Superior temporal gyrus (tissue), 1 donor: ENCODE results near the gene REXO1.
A peak's percentile ranks its signal among the peaks of the same experiment; 100 is the strongest.

ENCODE experiments used
- DNase-seq: peaks from one replicate; pipeline ENCODE4 v3.0.0-alpha.2; 2016; ENCODE audit errors: extremely low spot score

REXO1 gene

DNA sequence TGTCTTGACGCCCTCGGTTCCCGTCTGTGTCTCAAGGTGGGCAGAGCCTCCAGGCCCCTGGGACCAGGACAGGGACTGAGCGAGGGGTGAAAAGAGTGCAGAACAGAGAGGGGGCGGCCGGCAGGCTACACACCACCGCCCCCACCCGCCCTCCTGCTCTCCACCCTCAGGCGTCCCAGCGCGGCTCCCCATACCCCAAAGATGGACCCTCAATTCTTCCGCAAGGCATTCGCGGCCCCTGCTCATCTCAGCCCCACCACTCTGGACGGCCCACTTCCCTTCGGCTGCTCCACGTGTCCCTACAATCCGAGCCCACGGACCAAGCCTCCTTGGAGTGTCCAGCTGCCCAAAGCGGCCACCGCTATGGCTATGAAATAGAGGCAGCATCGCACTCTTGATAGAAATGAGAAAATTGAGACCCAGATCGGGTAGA, 13.3 kb upstream of the REXO1 start:
- DNase-seq, result no peak

DNA sequence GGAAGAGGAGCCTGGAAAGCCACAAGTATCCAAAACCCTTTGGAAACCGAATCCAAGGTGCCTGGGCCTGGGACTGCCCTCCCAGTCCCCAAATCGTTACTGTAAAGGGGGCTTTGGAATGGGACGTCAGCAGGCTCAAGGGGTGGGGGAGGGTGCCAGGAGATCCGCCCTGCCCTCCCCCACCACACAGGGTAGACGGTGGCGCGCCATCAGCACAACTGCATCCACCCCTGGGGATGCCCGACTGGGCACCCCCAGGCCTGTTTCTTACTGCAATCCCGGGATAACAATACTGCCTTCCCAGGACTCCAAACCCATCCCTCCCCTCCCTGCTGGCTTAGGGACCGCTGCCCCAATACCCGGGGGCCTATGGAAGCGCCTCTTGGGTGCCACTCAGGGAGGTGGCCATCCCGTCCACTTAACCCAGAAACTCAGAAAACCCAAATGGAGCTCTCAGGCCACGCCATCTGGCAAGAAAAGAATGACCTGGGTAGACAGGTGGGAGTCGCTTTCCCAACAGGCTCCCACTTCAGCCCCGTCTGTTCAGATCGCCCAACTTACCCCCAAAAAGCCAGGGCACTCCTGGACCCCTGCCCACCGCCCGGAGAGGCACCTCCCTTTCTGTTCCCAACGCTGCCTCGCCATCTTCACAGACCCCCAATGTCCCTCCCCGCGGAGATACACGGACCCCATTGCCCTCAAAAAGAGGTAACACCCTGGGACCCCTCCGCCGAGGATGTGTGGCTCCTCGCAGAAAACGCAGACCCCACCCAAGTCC, 12.7 kb upstream of the REXO1 start:
- DNase-seq, result no peak

DNA sequence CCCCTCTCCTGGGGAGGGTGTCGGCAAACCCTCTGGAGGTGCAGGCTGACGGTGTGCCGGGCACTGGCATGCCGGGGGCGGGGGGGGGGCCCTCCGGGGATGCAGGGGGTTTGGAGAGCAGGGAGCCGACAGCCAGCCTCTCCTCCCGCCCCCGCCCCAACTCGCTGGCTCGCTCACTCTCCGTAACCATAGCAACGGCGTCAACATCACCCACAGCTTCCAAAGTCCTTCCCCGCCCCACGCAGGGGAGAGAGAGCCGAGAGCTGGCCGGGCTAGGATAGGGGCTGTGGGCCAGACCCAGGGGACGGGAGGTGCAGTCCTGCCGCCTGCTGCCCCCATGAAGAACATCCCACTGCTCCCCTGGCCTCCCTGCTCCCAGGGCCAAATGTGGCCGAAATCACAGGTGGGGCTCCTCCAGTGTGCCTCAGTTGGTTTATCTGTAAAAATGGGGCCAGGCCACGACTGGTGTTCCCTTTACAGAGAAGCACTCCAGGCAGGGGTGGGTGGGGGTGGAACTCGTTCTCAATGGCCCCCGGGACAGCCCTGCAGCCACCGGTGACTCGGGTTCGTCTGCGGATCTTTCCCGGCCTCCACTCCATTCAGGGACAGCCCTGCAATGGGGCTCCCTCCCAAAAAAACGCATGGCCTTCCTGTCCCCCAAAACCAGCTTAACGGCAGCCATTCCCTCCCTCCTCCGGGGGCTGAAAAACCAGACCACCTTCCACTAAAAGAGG, 11.9 kb upstream of the REXO1 start:
- peak; percentile 55 for DNase-seq

DNA sequence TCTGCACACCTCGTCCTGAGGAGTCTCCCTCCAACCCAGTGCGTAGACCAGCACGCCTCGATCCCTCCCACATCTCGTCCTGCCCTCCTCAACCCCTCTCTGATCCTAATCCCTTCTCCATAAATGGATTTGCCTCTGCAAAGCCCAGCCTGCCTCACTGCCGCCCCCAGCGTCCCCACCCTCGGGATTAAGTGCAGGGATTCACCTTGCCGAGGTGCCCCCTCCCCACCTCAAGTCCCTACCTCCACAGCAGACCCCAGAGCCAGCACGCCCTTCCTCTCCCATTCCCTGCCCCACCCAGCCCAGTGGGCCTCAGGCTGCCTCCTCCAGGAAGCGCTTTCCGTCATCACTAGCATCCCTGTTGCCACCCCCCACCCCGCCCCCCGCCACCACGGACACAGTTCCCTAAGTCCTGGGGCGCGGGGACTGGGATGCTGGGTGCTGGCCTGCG, 11.1 kb upstream of the REXO1 start:
- DNase-seq, result no peak

DNA sequence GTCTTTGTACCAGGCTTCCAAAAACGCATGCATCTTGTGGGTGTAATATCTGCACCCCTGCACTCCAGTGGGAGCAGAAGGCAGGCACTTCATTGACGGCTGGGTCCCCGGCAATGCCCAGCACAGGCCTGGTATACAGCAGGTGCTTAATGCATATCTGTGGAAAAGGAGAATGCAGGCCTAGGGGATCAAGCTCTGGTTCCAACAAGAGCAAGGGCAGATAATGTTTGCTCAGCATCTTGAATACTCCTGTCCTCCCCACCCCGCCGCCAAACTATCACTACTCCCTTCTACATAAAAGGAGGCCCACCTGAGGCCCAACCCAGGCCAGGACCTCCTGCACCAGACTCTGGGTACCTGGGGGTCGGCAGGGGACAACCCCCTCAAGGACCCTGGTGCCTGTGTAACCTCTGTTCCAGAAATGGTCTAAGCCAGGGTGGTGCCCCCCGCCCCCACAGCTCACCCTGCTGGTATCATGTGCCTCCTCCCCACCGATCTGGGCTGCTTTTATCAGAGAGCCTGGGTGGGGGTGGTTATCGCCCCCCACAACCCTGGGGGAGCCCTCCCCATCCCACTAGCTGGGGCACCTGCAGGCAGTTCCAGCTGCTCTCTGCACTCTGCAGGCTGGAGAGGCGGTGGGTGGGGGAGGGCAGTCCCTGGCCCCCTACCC, 10.3 kb upstream of the REXO1 start:
- no peak for DNase-seq

DNA sequence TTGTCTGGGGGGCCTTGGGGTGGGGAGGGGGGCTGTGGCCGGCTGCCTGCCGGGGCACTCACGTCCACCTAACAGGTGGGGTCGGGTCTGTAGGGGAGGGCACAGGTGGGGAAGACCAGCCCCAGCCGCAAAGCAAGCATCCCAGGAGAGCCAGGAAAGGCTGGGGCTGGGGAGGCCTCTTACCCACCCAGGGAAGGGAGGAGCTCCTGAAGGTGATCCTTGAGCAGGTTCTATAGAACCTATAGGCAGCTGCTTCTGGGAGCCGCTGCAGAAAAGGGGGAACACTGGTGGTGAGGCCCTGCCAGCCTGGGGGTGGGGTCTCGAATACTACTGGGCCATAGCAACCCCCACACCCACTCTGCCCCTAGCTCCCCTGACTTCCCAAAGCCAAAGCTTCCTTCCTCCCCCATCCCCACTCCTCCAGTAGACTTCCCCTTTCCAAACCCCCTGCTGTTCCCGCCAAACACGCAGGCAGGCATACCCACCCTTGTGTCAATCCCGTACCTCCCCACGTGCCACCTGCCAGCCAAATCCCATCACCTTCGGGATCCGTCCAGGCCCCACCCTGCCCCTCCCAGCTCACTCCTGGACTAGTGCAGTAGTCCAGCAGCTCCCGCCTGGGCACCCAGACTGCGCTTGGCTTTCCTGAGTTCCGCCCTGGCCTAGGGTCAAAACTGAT, 9.5 kb upstream of the REXO1 start:
- DNase-seq, result no peak

DNA sequence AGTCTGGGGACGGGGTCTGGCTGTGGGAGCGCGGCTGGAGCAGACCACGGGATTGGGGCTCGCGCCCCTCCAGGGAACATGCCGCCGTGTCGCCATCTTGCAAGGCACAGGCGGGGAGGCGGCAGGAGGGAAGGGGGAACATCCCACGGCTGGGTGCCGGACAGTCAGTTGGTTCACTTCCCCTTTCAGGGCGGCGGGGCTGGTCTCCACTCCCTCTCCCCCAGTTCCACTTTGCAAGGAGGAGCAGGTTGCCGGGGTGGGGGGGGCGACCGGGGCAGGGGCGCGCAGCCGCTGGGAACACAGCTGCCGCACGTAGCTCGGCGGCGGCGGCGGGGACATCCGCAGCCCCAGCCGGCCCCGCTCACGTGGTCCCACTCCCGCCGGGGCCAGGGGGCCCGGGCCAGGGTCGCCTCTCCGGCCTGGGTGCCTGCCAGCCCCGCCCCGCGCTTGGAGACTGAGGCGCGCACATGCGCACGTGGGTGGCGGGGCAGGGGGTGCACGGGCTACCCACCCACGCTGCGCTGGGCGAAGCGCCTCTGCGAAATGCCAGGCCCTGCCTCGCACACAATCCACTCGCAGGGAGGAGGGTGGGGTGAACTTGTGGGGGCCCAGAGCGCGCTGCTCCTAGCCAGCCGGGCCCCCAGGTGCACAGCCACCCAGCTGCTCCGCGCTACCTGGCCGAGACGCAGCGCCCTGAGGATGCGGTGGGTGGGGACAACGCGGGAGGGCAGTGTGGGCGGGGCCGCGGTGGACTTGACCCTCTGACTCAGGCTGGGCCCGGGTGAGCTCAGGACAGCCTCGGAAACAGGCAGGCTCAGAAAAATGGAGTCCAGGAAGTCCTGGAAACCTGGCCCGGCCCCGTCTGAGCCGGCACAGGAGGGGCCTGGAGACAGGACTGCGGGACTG, 8.7 kb upstream of the REXO1 start:
- no peak for DNase-seq

DNA sequence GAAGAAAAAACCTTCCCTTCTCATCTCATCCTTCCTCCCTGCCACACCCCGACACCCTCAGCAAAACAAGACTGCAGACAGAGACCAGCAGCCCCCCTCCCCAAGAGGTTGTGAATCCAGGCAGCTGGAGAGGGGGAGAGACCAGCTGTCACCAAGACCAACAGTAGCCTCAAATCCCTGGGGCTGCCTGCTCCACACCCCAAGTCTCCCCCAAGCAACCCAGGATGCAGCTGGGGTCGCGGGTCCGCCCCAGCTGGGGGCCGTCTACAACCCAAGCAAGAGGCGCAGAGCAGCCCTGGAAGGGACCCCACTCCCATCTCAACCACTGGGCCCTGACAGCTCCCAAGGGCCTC, 8.0 kb upstream of the REXO1 start:
- DNase-seq, result no peak

DNA sequence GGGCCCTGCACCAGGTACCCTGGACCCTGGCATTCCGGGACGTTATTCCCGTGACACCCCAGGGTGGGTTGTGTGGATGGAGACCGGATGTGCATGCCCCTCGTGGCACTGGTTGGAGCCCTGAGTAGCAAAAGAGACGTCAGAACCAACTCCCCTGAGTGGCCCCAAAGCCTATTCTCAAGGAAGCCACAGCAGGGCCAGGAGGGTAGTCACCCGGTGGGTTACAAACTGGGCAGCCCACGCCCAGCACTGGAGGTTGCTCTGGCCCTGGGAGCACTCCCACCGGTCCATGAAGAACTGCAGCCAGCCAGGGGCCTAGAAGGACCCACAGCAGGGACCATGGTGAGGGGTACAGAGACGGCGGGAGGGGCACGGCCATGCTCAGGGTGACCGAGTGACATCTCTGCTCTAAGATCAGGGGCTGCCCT, 7.6 kb upstream of the REXO1 start:
- no peak for DNase-seq

DNA sequence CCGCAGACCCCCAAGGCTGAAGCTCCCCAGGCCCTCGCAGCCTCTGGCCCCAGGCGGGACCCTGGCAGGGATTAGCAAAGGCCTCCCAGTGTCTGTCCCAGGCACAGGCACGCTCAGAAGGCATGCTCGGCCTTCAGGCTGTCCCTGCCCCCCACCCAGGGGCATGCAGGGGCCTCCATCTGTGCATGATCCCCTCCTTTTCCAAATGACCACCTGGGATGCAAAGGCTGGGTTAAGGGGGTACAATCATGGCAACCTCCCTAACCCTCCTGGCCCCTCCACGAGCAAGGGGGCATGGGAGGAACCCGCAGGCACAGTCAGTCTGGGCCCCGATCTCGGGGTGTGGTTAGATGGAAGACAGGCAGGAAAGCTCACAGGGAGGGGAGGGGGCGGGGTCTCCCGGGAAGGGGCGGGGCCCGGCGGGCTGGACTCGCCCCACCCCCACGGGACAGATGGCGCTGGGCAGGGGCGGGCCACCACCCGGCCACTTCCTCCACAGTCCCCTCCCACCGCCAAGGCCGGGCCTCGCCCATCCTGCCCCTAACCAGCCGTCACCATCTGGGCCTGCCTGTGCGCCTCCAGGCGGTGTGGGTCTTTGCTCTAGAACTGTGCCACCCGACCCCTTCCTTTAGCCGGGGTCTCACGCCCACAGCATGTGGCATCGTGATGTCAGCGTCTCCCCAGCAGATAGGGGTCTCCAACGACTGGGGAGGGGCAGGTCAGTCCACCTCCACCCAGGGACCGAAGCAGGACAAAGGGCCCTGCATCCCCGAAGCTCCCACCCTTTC, 7.0 kb upstream of the REXO1 start:
- DNase-seq, result no peak

DNA sequence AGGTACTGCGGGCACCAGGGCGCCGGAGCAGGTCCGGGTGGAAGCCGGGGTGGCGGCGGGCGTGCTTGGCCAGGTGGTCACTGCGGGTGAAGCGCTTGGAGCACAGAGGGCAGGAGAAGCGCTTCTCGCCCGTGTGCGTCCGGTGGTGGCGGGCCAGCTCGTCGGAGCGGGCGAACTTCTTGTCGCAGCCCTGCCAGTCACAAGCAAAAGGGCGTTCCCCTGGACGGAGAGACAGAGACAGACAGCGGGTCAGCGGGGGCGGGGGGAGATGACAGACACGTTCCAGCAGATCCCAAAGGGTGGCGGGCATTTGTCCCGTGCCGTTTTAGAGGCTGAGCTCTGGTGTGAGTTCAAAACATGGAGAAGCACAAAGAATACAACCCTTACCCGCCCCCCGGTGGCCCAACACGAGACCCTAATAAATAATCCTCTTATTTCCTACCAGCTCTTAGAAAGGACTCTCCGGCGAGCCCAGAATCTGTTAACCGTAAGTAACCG, 6.3 kb upstream of the REXO1 start:
- no peak for DNase-seq

DNA sequence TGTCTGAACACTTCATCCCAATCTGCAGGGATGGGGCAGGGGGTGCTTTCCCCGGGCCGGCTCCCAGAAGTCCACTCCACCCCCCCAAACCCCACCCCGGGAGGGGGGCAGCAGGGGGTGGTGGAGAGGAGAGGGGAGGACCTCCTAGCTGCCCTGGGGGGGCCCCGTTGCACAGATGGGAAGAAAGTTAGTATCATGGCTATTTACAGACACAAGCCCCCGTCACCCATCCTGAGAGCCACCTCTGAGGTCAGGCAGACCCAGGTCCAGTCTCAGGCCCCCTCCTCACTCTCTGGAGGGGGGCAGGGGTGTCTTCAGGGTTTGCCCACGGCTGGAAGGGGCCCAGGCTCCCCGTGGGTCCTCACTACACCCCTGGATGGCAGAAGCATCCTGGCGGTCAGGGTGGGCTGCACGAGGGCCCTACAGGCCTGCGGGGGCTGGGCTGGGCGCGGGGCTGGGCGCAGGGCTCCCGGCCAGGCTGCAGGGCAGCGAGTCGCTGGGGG, 5.8 kb upstream of the REXO1 start:
- no peak for DNase-seq

DNA sequence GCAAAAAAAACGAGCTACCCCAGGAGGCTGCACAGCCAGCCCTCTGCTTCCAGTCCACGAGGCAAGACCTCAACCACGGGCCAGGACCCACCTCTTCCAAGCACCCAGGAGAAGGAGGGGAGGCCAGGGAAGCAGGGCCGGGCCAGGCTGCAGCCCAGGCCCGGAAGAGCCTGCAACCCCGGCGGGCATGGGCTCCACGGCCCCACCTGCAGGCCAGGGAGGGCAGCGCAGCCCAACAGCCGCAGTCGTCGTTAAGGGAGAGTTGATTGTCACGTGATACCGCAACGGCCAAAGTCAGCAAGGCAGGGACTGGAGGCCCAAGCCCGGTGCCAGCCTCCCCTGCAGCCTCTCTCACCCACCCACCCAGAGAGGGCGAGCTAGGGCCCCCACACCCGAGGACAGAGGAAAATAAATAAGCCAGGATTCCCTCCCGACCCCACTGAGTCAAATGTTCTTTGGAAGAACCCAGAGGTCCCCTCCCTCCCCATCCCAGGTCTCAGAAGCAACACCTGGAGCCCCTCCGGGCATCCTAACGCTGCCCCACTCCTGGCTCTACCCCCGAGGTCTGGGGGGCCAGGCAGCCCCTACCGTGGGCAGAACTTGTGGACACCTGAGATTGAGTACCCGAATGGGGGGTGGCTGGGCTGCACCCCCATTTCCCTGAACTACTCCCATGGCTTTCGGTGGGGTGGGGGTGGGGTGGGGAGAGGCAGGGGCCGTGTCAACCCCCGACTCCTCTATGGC, 5.2 kb upstream of the REXO1 start:
- DNase-seq, result no peak

DNA sequence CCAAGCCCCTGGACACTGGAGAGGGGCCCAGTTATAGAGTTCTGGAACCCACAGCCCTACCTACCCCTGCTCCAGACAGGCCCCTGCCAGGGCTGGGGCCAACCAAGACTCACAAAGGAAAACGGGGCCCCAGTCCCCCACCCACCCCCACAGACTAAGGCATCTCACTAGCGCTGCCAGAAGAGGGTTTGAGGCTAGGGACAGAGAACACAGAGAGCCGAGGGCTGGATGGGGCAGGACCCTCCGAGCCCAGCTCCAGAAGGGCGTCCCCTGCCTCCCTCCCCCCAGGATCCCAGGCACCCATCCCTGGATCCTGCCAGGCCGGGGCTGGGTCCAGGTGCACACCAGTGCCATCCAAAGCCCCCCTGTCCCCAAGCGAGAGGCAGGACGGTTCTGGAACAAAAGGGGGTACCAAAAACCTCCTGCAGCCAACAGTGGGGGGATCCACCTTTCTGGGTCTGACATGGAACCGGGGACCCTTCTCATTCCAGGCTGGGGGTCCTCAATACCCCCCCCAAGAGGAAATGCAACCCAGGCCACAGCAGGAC, 4.4 kb upstream of the REXO1 start:
- DNase-seq, result no peak

DNA sequence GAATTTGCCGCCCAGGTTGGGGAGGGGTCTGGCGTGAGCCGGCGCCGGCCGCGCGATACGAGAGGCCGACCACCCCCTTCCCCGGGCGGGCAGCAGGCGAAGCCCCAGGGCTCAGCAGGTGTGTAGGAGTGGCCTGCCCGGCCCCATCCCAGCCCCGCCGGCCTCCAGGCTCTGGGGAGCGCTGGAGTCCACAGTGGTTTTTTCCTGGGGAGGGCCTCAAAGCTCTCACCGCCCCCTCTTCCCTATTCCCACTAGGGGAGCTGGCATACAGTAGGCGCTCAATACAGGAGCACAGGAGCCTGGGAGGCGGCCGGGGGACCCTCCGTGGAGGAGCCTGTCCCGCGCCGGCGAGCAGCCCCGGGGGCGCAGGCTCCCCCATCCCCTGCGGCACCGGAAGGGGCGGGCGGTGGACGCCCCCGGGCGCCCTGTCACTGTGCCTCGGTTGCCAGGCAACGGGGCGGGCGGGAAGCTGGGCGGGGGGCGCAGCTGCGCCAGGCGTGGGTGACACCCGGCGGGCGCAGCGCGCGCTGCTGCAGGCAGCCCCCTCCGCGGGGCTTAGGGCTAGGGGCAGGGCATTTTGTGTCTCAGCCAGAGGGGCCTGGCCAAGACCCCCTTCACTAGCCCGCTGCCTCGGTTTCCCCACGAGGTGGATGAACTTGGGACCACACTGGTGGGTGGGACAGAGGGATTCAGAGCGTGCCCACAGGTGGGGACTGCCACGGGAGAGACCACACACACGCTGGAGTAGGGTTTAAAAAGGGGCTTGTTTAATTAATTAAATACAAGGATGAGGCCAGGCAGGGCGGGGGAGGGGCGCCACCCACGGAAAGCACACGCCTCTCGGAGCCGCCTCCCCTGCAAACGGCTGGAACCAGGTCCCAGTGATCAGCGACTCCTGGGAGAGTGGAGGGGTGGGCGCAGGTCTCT, 3.6 kb upstream of the REXO1 start:
- no peak for DNase-seq

DNA sequence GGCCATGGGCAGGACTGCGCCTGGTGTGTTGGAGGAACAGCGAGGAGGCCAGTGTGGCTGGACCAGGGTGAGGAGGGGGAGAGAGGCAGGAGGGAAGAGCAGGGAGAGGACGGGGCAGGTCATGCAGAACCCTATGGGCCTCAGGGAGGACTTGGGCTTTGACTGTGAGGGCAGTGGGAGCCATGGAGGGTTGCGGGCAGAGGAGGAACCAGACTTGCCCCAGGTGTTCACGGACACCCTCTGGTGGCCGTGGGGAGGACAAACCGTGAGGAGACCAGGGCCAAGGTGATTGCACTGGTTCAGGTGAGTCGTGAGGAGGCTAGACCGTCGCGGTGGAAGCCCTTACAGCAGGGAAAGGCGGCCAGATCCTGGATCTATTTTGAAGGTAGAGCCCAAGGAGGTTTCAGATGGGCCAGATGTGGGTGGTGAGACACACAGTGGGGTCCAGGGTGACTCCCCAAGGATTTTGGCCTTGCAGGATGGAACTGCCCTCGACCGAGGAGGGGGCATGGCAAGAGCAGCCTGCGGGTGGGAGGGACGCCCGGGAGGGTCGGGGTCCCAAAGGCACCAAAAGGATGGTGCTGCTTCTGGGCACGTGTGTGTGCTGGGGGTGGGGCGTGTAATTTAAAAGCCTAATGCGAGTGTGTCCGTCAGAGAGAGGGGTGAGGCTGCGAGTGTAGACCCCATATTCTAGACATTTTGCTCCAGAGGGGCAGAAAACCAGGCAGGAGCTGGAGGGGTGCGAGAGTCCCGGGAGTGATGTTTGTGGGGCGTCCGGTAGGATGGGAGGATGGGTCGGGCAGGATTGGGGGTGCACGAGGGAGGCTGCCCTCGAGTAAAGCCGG, 2.7 kb upstream of the REXO1 start:
- no peak for DNase-seq

DNA sequence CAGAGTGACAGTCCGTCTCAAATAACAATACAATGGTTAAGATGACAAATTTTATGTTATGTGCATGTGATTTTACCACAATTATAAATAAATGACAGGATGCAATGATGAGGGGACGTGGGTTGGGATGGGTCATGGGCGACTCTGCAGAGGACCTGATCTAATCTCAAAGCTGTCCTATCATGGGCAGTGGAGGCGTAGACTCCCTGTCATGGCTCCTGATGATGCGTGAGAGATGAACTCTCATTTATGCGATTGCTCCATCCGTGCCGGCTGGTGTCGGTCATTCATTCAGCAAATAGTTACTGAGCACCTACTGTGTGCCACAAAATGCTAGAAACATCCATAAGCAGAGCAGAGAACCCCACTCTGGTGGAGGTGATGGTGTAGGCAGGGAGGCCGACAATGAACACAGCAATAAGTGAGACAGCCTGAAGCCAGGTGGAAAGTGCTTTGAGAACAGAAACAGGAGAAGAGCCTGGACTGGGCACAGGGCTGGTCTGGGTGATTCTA, 1.7 kb upstream of the REXO1 start:
- no peak for DNase-seq
